Left lung (tissue), 10 donors: ENCODE results near the gene PRMT3. TPM values are rescaled to one million over a fixed set of nuclear protein-coding genes. Genes with fewer than 3 reads are reported as not detected.
"Not testable (repeated sequence)": the region's sequence is repeated elsewhere in the genome, so short reads cannot be mapped to it uniquely, and the experiment has no call there.

Experiments used
- ATAC-seq: fragments of 200-7000 bp; cut with Tn5 transposase; one replicate; pipeline ENCODE4 v1.9.1; 2020; ENCODE audit warnings: moderate library complexity
- DNase-seq, 4 donors: peaks; one replicate each; pipeline ENCODE4 v3.0.0-alpha.2; 2013 to 2020
- H3K27ac ChIP-seq, 2 donors: fragments of 200-600 bp; sonication (generic) in 1 of 2; one replicate each; pipeline versions ENCODE4 v1.5.0 to v1.8.0; 2020 to 2021
- H3K27me3 ChIP-seq, 2 donors: fragments of 200-600 bp; sonication (generic) in 1 of 2; one replicate each; pipeline versions ENCODE4 v1.5.0 to v1.8.0; 2020 to 2021
- H3K36me3 ChIP-seq, 2 donors: fragments of 200-600 bp; sonication (generic) in 1 of 2; one replicate each; pipeline versions ENCODE4 v1.5.0 to v1.8.0; 2020 to 2021
- H3K4me1 ChIP-seq, 2 donors: fragments of 200-600 bp; one replicate each; pipeline ENCODE4 v1.8.0; 2021
- H3K4me3 ChIP-seq, 2 donors: fragments of 200-600 bp; sonication (generic) in 1 of 2; one replicate each; pipeline versions ENCODE4 v1.5.0 to v1.8.0; 2020 to 2021; ENCODE audit warnings: mild to moderate bottlenecking in 1 of 2
- H3K9me3 ChIP-seq, 2 donors: fragments of 200-600 bp; sonication (generic) in 1 of 2; one replicate each; pipeline versions ENCODE4 v1.5.0 to v1.8.0; 2020 to 2021
- CTCF ChIP-seq, 2 donors: fragments of 200-600 bp; sonication (generic) in 1 of 2; IDR thresholded peaks; one replicate each; pipeline versions ENCODE4 v1.5.0 to v1.8.0; 2021; ENCODE audit warnings: antibody characterized with exemption in 2 of 2
- intact Hi-C, 2 donors: fragments of 100-400 bp; cut with DNase I; formaldehyde crosslinking; loops; one replicate each; pipeline versions ENCODE4 v1.11.2 to v1.14.2; 2022
- polyA plus RNA-seq, 6 donors: library from polyadenylated mRNA; unstranded; fragments of 120-200 nt; gene quantifications; one replicate each; pipeline ENCODE4 v1.2.1, GENCODE V29; 2013; ENCODE audit not compliant: insufficient read length in 6 of 6
- total RNA-seq, 2 donors: library from RNA; stranded (reverse); fragmentation: NEBNext Ultra II Directional; extraction: Animal tissue kit (Norgen Biotek cat#: 25700); gene quantifications; one replicate each; pipeline ENCODE4 v1.2.1, GENCODE V29; 2021
- donor health status: DM: no; HTN: yes; CAD: no.
- donor health status: DM: no; HTN: no; CAD: no.

PRMT3 gene
- total and polyA plus RNA-seq, 8 donors = 8.0 to 17.3 (median 15.3) TPM

GRCh38 chr11:20374741-20375300, 12.7 kb upstream of the PRMT3 start:
- intact Hi-C loops = no loop called here
- Histone ChIP-seq H3K9me3 (no peaks in the 10 kb centered on the region), H3K4me1 (no peaks in the 10 kb centered on the region), H3K36me3 (peaks cover 0 to 57% of the 10 kb centered on the region in 2 donors), H3K27ac (no peak overlapping the region), H3K27me3 (no peaks in the 10 kb centered on the region), H3K4me3 (no peak overlapping the region)
- no peak for ATAC-seq
- TF ChIP-seq CTCF (IDR thresholded peaks at IDR 0.05) = no peak
- DNase-seq = no peak

- Histone ChIP-seq H3K36me3 (peaks cover 0 to 58% of the 10 kb centered on the region in 2 donors), H3K9me3 (no peaks in the 10 kb centered on the region), H3K4me1 (no peaks in the 10 kb centered on the region), H3K4me3 (no peak overlapping the region), H3K27ac (no peak overlapping the region), H3K27me3 (no peaks in the 10 kb centered on the region)
- intact Hi-C loops = no loop called here
- TF ChIP-seq CTCF (IDR thresholded peaks at IDR 0.05) = no peak
- ATAC-seq = no peak
- DNase-seq = no peak
Observed at GRCh38 chr11:20376162-20376730, 11.3 kb upstream of the PRMT3 start.

- Histone ChIP-seq H3K4me1 (peaks cover 11 to 18% of the 10 kb centered on the region in 2 donors), H3K36me3 (peaks cover 0 to 39% of the 10 kb centered on the region in 2 donors)
- H3K9me3 ChIP-seq, intact Hi-C loops, DNase-seq, H3K27ac ChIP-seq, H3K4me3 ChIP-seq, H3K27me3 ChIP-seq, ATAC-seq: not testable (repeated sequence)
Observed at GRCh38 chr11:20385996-20386395, 1.5 kb upstream of the PRMT3 start.

- H3K27ac ChIP-seq = peak overlapping the region; percentile 91 to 92
- ATAC-seq (no peak), DNase-seq (peak in 1 of 4 donors; percentile 7)
- H3K9me3 ChIP-seq = no peaks in the 10 kb centered on the region
- H3K4me1 ChIP-seq = peaks cover 11 to 18% of the 10 kb centered on the region in 2 donors
- intact Hi-C loops = no loop called here
- H3K36me3 ChIP-seq = peaks cover 0 to 21% of the 10 kb centered on the region in 2 donors
- no peaks in the 10 kb centered on the region for H3K27me3 ChIP-seq
- H3K4me3 ChIP-seq = peak overlapping the region; percentile 82 to 85
- TF ChIP-seq CTCF (IDR thresholded peaks at IDR 0.05) = no peak
Observed at GRCh38 chr11:20388096-20389055, 860 bp downstream of the PRMT3 start.

- H3K9me3 ChIP-seq = no peaks in the 10 kb centered on the region
- H3K4me3 ChIP-seq = no peak overlapping the region
- peak; percentile 56 for ATAC-seq
- no peak overlapping the region for H3K27ac ChIP-seq
- peaks cover 0 to 46% of the 10 kb centered on the region in 2 donors for H3K36me3 ChIP-seq
- no peaks in the 10 kb centered on the region for H3K27me3 ChIP-seq
- peak; percentile 13 to 46 for TF ChIP-seq CTCF (IDR thresholded peaks at IDR 0.05)
- no peaks in the 10 kb centered on the region for H3K4me1 ChIP-seq
- intact Hi-C loops = no loop called here
- DNase-seq = no peak
Observed at GRCh38 chr11:20397281-20397680, 9.8 kb downstream of the PRMT3 start.
